ENCODE data around the gene OR51B4.
"Not testable (repeated sequence)": the region's sequence is repeated elsewhere in the genome, so short reads cannot be mapped to it uniquely, and the experiment has no call there.

The OR51B4 gene, protein sequence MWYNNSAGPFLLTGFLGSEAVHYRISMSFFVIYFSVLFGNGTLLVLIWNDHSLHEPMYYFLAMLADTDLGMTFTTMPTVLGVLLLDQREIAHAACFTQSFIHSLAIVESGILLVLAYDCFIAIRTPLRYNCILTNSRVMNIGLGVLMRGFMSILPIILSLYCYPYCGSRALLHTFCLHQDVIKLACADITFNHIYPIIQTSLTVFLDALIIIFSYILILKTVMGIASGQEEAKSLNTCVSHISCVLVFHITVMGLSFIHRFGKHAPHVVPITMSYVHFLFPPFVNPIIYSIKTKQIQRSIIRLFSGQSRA

DNA sequence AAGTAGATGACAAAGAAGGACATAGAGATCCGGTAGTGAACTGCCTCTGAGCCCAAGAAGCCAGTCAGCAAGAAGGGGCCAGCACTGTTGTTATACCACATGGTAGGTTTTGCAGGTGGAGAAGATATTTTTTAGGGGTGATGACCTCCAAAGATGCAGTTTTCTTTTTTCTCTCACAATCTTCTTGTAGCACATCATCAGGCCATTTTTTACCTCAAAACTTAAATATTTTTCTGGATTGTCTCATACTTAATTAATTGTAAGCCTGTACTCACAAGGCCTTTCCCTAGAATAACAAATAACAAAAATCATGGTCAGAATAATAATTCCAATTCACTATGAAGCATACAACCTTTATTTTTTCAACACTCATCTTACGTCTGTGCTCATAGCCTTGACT lies at the start of gene OR51B4:
Gene OR51B4 (minus strand): TSS at position 101 of the 400 bp plus-strand sequence. CDS start 0 bp downstream, at position 101.
- no peak for DNase-seq

- DNase-seq: no peak
Measured at GRCh38 chr11:5351208-5351607, 49.5 kb upstream of the OR51B4 start, which contains the start of gene OR51B6. Gene OR51B6, plus strand, starts transcription at chr11:5351508. Its CDS starts 0 bp downstream, at chr11:5351508.

DNA sequence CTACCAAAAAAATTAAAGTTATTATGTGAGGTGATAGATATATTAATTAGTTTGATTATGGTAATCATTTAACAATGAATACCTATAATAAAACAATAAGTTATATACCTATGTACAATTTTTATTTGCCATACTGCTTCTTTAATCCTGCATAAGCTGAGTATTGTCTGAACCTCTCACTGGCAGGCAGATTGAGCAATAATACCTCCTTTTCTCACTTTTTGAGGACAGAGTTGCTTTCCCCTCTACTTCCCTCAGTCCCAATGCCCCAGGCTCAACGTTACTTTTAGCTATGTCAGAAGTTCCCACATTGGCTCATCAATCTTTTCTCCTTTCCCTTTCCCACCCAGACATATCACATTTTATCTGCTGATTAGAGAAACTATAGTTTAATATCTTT lies 47.8 kb upstream of the OR51B4 start:
- DNase-seq: no peak

- DNase-seq: no peak
Measured at GRCh38 chr11:5348551-5349194, 46.9 kb upstream of the OR51B4 start.

DNA sequence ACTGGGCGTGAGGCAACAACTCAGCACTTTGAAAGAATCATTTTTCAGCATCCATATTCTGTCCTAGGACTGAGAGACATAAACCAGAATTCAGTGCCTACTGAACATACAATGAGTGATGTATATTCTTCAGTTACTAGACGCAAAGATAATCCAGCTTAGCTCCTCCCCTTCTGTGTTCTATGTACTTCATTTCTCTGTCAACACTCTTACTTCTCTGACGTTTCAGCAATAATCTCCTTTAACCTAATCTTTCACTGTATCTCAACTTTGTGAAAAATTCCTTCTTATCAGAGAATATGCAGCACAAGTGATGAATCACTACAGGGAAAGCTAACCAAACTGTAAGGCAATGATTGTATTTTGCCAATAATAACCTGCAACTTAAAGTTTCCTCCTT lies 44.1 kb upstream of the OR51B4 start:
- no peak for DNase-seq

DNA sequence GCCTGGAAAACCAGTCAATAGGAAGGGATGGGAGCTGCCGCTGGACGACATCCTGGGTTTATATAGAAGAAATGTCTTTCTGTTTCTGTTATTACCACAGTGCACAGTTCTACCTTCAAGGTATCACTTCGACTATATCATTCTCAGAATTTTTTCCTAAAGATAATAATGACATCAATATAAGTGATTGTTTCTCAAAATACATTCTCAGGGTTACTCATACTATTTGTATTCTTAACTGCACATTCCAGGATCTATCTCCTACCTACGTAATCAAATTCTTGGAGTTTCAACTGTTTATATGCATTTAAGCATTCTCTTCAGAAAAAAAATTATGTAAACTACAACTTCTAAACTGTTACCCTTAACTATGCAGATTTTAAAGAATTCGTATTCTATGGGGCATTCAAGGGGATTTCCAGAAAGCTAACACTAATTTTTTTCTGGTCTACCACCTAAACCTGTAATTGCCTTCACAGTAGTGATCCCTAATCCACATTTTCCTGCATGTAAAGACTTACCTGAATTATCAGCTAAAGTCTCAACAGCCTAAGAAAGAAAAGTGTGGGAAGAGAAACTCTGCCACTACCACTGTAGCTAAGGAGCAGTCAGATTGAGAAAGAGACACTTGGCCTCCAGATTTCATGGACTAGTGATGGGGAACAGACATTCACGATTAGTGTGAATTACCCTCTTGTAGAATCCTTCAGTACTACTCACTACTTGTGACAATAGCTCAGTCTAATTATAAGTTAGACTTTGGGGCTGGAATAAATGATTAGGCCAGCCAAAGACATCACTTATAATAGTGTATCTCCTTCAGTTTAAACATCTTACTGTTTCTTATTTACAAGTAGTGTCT lies 42.0 kb upstream of the OR51B4 start, which contains the start of gene OR51B5:
Gene OR51B5 (minus strand): TSS at position 51 of the 862 bp plus-strand sequence. CDS start 0 bp downstream, at position 51.
- DNase-seq: no peak

DNA sequence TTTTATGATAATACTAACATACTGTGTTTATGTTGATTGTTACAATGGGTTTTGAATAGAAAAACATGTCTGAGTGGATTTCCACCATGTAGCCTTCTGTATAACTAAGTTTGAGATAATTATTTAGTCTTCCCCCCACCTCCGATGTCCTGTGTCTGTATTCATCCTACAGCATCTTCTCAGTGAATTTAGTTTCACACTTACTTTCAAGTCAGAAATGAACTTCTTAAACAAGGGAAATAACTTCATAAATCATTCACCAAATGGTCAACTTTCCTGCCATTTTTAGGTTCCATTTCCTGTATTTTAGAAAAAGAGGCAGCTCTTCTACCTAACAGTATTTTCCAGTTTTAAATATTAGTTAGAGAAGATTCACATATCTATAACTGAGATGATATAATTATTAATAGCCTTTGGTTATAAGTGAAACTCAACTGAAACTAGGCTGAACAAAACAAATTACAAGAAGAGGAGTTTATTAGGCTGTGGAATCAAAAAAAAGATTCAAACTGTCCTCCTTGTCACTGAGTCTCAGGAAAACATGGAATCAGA lies 38.1 kb upstream of the OR51B4 start:
- no peak for DNase-seq

- not testable (repeated sequence) for DNase-seq
Measured at GRCh38 chr11:5337253-5337652, 35.5 kb upstream of the OR51B4 start.

DNA sequence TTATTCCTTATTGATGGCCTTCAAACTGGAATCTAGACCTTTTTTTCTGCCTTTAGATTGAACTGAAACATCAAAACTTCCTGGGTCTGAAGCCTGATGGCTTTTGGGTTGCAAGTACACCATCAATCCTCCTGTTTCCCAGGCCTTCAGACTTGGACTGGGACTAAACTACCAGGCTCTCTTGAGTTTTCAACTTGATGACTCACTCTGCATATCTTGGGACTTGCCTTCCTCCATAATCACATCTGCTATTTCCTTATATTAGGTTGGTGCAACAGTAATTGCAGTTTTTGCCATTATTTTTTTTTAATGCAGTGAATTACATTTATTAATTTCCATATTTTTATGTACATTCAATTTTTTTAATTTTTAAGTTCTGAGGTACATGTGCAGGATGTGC lies 34.6 kb upstream of the OR51B4 start:
- no peak for DNase-seq

DNA sequence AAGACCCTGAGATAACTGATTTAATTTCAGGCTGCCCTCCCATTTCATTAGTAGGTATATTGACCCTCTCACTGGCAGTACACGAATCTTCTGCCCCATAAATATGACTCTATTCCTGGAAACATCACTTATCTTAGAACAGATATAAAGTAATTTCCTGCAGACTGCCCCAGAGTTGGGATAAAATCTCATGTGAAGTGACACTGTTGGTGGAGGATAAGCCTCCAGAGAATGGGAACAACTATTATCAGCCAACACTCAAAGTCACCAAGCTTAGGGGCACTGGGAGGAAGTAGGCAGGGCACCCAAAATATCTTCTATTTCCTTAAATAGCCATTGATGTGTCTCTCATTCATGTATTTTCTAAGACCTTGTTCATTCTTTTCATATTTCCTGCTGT lies 33.4 kb upstream of the OR51B4 start:
- no peak for DNase-seq

- no peak for DNase-seq
Measured at GRCh38 chr11:5324197-5324596, 22.5 kb upstream of the OR51B4 start, which contains the start of gene OR51B2. Gene OR51B2, minus strand, starts transcription at chr11:5324297. Its CDS starts 0 bp downstream, at chr11:5324297.

DNA sequence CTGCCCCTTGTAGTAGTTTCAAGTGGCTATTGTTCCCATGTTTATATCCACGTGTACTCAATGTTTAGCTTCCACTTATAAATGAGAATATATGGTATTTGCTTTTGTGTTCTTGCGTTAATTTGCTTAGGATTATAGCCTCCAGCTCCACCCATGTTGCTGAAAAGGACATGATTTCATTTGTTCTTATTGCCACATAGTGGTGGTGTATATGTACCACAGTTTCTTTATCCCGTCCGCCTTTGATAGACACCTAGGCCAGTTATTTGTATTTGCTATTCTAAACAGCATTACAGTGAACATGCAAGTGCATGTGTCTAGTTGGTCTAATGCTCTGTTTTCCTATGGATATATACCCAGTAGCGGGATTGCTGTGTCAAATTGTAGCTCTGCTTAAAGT lies 15.5 kb upstream of the OR51B4 start:
- no peak for DNase-seq

DNA sequence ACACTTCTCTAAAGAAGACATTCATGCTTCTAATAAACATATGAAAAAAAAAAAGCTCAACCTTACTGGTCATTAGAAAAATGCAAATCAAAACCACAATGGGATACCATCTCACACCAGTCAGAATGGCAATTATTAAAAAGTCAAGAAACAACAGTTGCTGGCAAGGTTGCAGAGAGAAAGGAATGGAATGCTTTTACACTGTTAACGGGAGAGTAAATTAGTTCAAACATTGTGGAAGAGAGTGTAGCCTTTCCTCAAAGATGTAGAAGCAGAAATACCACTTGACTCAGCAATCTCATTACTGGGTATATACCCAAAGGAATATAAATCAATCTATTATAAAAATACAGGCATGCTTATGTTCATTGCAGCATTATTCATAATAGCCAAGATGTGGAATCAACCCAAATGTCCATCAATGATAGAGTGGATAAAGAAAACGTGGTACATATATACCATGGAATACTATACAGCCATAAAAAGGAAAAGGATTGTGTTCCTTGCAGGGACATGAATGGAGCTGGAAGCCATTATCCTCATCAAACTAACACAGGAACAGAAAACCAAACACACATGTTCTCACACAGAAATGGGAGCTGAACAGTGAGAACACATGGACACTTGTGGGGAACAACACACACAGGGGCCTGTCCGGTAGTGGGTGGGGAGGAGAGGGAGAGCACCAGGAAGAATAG lies 11.7 kb upstream of the OR51B4 start:
- not testable (repeated sequence) for DNase-seq

GRCh38 chr11:5310423-5310822 lies 8.7 kb upstream of the OR51B4 start:
- no peak for DNase-seq

GRCh38 chr11:5307256-5308019 lies 5.7 kb upstream of the OR51B4 start:
- DNase-seq: no peak

GRCh38 chr11:5304046-5304445 lies 2.3 kb upstream of the OR51B4 start:
- no peak for DNase-seq

GRCh38 chr11:5303626-5304025 lies 1.9 kb upstream of the OR51B4 start:
- no peak for DNase-seq

DNA sequence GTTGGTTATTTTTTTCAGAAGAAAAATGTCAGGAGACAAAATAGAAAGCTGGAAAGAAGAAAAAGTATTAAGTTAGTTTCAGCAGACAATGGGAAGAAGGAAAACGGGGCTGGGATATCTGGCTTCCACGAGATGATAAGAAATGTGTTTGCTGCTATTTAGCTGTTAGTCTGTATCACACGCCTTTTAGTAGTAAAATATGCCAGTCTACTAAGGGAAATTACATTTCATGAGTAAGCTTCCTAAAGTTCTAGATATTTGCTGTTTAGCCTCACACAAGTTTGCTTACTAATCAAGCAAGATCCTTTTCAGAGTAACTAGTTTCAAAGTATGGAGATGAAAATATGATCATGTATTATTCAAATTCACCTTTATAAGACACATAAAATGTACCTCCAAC lies 1.5 kb downstream of the OR51B4 start:
- DNase-seq: no peak

GRCh38 chr11:5298451-5298850 lies 3.3 kb downstream of the OR51B4 start:
- DNase-seq: no peak

GRCh38 chr11:5297721-5298323 lies 3.9 kb downstream of the OR51B4 start:
- no peak for DNase-seq
